Measurements from ENCODE around the gene PREX1. TPM values are rescaled to one million over a fixed set of nuclear protein-coding genes. Genes with fewer than 3 reads are reported as not detected.

PREX1 gene
- total and polyA plus RNA-seq, 2 donors (not counting 3 experiments of a cell fraction or from before 2014, with no cell fraction given): 51.3 to 72.9 TPM

GRCh38 chr20:48601798-48602197, 226.0 kb downstream of the PREX1 start:
- no peaks in the 10 kb centered on the region for H3K27me3 ChIP-seq (ENCODE audit: control insufficient read depth in 2 of 2, insufficient read depth in 2 of 2, low read length in 2 of 2)
- CTCF ChIA-PET: interaction anchor here (2.1 kb wide), 1 partner anchor 19 kb away, joined by 6 read pairs; no protein-coding TSS in a partner anchor
- no peaks in the 10 kb centered on the region for H3K36me3 ChIP-seq (ENCODE audit: control insufficient read depth in 2 of 2, extremely low read depth in 1 of 2, insufficient read depth in 2 of 2, low read length in 2 of 2)
- DNase-seq (ENCODE audit: low read depth, low spot score): no peak
- no peak overlapping the region for H3K4me3 ChIP-seq (replicated peaks in 1 of 3; ENCODE audit: insufficient read depth in 1 of 3, low read depth in 1 of 3, low read length in 3 of 3)
- H2AFZ ChIP-seq (ENCODE audit: low read depth, low read length): no peak overlapping the region
- H3K27ac ChIP-seq (ENCODE audit: insufficient read depth, low read depth, low read length): no peak overlapping the region
- intact Hi-C loops (cut with micrococcal nuclease) (no loop called here), dilution Hi-C loops (cut with MboI; ENCODE audit: extremely low pct_ligation_motif_present, low sequenced_read_pairs) (no loop called here)
- no peaks in the 10 kb centered on the region for H4K20me1 ChIP-seq (replicated peaks; ENCODE audit: control insufficient read depth, extremely low read depth, insufficient read depth, low read length)
- no peak overlapping the region for H3K4me2 ChIP-seq (ENCODE audit: insufficient read depth, low read length)
- no TSS peak for BruUV-seq (replicated peaks)
- no peak overlapping the region for H3K9ac ChIP-seq (replicated peaks; ENCODE audit: extremely low read depth, insufficient read depth, low read length)
- H3K79me2 ChIP-seq (ENCODE audit: control insufficient read depth, insufficient read depth, low read length): no peaks in the 10 kb centered on the region
- no peaks in the 10 kb centered on the region for H3K4me1 ChIP-seq (ENCODE audit: control insufficient read depth, extremely low read depth, insufficient read depth, low read length)
- H3K9me3 ChIP-seq (replicated peaks; ENCODE audit: control insufficient read depth, insufficient read depth, low read length): no peaks in the 10 kb centered on the region
- no peak for TF ChIP-seq JUN (IDR thresholded peaks at IDR 0.05; ENCODE audit: borderline replicate concordance, insufficient read depth, insufficient read length, low read depth)
- TF ChIP-seq CTCF (IDR thresholded peaks at IDR 0.05; ENCODE audit: extremely low read depth in 1 of 2, insufficient read depth in 1 of 2, low read depth in 1 of 2, low read length in 2 of 2): no peak
- no peak for TF ChIP-seq EZH2 (IDR thresholded peaks at IDR 0.05; ENCODE audit: borderline replicate concordance, low read depth, low read length, severe bottlenecking)
- no peak for TF ChIP-seq MAX (IDR thresholded peaks at IDR 0.05; ENCODE audit: insufficient read depth, insufficient read length)
- TF ChIP-seq MYC (IDR thresholded peaks at IDR 0.05; ENCODE audit: low read depth, low read length): no peak
- no peak for TF ChIP-seq FOS (IDR thresholded peaks at IDR 0.05; ENCODE audit: borderline replicate concordance, insufficient read depth, low read length)
- no peak for TF ChIP-seq POLR2A (IDR thresholded peaks at IDR 0.05; ENCODE audit: low read depth, low read length)
- no peak for TF ChIP-seq GATA2 (IDR thresholded peaks at IDR 0.05; ENCODE audit: insufficient read depth, insufficient read length, low read depth, low read length)
- TF ChIP-seq POLR2AphosphoS5 (IDR thresholded peaks at IDR 0.05; ENCODE audit: insufficient read depth, low read depth, low read length): no peak
- FAIRE-seq: no peak
- no peaks in the 10 kb centered on the region for H3K9me1 ChIP-seq (replicated peaks; ENCODE audit: control insufficient read depth, extremely low read depth, insufficient read depth, low read length)
- POLR2A ChIA-PET: no interaction called here
